CD4-positive, alpha-beta T cell treated with Interleukin-21 for 1 hour (primary cell): Measurements from ENCODE around the gene SRCIN1.

Experiments
- DNase-seq: peaks from one replicate; pipeline ENCODE4 v3.0.0-alpha.2; 2020

SRCIN1 gene

DNA sequence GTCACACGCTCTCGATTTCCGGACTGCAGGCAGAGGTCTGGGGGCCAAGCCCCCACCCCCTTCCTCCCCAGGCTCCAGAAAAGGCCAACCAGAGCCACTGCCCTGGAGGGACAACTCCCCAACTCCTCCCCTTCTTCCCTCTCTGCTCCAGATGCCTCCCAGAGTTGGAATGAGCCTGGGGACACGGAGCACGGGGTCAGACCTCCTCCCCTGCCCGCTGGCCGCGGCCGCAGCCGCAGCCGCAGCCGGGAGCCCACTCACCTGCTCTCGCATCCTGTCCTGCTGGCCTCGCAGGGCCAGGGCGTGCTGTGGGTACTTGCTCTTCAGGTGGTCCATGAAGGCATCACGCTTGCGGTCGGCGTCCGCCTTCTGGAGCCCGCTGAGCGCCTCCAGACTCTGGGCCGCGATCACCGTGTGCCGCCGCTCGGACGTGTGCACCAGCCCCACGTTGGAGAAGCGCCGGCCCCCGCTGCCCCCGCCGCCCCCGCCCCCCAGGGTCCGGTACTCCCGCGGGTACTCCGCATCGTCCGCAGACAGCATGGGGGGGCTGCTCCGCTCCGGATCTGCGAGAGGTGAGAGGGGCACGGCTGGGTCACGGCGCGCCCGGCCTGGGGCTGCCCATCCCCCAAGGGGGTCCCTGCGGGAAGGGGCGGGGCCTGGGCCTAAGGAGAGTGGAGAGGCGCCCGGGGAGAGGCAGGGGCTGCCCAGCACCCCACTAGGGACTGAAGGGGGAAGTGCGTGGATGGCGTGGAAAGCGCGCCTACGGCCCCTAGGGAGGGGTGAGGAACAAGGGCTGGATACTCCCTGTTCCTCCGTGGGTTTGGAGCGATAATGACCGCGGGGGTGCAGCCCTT, 27.3 kb downstream of the SRCIN1 start:
- no peak for DNase-seq

DNA sequence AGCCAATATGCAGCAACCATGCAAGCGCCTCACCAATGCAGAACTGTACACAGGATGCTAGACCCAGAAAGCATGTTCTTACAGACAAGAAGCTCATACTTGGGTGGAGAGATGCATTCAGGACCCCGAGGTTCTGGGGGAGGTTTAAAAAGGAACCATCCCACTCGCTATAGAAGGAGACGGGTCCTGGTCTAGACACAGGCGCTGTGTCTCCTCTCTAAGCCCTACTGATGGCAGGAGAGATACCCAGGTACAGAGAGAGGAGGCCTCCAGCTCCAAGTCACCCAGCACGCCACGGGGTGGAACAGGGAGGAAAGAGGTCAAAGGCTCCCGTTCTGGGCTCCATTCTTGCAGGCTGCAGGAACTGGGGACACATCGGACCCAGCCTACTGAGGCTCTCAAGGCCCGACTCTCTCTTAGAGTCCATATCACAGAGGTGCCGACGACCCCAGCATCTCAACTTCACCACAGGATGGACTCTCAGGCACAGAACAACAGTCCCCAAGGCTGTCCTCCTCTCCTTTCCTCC, 28.0 kb downstream of the SRCIN1 start:
- no peak for DNase-seq

DNA sequence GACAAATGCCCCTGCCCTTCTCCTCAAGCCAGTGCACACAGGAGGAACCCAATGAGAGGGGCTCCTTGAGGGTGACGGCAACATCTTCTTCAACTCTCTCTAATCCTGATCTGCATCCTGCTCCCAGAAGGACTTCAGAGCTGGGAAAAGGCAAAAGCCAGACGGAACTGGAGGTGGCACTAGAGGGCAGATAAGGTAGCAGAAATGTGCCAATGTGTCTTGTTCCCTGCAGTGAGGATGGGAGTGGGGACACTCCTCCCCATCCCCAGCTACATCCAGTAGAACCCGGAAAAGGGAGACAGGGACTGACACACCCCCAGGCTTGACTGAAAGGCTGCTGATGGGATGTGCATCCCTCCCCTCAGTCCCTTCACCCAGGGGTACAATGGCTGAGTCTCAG, 28.5 kb downstream of the SRCIN1 start:
- DNase-seq: no peak

DNA sequence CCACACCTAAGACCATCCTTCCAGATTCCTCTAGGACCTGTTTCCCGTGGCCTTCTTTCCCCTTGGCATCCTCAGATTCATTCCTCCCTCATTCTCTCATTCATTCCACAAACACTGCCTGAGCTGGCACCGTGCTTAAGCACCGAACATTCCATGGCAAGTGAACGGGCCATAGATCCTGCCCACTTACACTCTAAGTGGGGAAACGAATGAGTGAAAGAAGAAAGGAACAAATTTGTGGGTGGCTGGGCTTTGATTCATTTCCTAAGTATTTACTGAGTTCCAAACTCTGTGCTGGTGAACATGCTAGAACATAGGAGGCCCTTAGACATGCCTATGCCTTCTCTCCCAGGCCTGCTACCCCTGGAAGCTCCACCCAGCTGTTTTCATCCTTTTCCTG, 30.0 kb downstream of the SRCIN1 start:
- no peak for DNase-seq

DNA sequence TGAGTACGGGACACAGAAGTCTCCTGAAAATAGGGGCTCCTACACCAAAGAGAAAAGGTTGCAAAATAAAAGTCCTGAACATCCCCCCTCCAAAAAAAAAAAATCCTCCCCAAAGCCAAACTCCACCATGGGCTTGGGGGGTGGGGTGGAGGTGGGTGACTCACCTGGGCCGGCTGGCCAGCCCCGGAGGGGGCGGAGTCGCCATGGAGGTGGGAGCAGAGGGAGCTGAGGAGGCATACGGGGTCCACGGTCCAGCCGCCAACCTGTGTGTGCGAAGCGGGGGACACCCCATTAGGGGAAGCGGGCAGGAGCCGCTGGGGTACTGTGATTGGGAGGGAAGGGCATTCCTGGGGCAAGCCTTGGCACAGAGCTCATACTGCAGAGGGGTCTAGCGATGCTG, 31.0 kb downstream of the SRCIN1 start:
- no peak for DNase-seq

DNA sequence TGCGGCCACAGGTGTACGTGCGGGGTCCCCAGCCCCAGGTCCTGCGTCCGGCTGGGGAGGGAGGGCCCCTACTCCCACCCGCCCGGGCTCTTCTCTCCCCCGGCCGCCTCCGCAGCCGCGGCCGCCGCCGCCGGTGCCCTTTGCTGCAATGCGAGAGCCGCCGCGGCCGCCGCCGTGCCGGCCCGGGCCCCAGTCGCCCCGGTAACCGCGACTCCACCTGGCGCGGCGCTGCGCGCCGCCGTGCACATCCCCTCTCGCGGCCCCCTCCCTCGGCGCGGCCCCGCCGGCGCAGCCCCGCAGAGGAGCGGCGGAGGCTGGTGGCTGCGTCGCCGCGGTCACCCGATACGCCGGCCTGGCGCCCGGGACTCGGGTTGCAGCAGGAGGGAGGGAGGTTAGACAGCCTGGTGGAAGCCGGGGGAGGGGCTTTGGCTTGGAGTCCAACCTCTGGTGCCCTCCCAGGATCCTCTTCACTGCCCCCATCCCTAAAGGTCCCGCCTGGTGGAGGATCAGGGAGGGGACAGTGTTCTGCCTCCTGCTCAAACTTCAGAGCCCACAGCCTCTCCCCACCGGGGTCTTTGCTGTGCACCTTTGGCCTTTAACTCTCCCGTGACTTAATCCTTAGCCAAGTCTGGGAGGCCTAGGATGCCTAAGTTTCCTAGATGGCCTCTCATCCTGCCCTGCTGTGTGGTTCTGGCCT, 32.9 kb downstream of the SRCIN1 start:
- DNase-seq: no peak

DNA sequence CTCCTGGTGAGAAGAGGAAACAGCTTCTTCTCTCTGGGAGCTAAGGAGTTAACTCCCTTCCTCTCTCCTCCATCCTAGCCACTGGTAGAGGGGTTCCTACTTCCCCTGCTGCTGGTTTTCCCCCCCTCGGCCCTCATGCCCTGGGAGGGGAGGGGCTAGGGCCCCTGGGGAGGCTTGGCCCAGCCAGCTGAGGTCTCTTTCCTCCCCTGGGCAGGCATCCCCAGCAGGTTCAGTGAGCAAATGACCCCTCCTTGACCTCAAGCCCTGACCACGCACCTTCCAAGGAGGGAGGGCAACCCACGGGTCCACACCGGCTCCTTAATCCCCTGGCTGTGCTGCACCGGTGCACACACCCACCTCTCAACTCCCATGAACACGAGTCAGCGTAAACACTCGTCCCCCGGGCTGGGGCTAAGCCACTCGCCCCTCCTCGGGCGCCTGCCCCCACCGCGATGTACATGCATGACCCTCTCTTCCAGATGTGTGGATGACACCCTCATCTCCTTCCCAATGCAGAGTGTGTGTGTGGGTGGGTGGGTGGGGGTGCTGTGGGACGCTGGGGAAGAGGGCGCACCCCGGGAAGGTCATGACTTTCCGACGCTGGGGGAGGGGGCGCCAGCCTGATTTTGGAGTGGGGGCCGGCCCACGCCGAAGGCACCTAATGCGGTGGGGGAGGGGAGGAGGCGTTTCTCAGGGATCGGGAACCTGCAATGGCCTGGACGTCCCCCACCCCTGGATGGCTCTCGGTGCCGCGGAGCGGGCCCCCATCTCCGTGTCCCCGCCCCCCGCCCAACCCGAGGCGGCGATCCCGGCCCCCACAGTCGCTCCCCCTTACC, 33.7 kb downstream of the SRCIN1 start:
- DNase-seq: no peak

DNA sequence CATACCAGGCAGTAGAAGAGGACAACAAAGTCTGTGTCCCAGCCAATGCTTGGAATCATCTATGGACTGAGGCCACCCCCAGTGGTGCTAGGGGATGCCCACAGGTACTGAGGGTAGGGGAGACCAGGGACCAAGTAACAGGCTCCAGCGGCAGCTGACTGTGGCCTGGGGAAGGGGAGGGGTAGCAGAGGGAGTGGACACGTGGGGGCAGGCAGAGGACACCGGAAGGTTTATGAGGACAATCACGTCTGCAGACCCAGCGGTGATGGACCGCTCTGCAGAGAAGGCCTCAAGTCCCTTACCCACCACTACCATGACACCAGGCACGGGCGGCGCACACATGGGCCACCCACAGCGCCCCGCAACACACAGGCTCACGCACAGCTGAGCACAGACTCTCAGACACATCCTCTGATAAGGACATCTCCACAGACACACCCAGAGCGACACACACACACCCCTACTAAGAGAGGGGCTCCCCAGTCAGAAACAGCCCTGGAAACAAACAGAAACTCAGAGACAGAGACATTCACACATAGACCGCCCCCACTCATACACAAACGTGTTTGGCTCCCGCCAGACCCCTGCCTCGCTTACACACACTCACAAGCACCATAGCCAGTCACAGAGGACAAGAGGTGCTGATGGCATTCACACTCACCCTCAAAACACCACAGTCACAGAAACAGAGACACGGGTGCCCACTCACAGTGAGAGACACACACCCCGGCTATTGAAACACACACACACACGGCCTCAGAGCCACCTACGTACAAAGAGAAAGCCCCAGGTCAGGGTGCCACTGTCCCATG, 35.8 kb downstream of the SRCIN1 start:
- DNase-seq: no peak

DNA sequence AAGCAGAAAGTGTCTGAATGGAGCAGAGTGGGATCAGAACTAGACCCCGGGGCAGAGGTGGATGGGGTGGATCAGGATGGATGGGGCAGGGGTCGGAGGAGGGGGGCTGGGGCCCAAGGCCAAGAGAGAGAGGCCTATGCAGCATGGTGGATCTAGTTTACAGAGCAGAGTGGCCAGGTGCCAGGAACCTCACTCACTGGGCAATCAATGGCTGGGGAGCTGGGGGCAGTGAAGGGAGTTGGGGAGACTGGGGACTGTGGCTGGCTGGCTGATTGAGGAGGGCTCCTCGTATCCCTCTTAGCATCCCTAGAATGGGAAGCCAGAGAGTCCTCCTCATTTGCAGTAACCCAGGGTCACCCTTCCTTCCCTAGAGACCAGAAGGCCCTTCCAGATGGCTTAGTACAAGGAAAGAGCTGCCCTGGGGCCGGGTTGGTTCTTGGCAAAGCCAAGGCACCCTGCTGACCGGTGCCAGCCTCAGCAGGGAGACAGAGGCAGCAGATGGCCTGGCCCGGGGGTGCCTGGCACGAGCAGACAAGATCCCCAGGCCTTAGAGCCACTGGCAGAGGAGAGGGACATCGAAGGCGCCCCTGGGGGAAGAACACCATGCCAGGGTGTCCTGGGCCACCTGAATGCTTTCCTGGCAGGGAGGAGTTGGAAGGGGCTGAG, 36.8 kb downstream of the SRCIN1 start:
- no peak for DNase-seq

DNA sequence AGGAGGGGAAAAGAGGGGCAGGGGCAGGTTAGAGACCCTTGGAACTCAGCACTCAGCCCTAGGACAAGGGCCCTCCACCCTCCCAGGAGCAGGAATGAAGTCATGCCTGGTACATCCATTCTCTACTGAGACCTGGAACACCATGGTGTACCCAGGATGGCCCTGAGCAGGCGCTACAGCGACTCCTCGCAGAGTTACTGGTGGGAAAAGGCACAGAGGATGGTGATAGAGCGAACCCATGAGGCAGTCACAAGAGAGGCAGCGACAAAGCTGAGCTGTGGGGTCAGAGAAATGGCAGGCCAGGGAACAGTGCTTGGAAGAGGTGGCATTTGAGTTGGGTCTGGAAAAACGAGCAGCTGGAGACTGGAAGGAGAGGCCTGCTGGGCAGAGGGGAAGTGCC, 37.5 kb downstream of the SRCIN1 start:
- DNase-seq: no peak

DNA sequence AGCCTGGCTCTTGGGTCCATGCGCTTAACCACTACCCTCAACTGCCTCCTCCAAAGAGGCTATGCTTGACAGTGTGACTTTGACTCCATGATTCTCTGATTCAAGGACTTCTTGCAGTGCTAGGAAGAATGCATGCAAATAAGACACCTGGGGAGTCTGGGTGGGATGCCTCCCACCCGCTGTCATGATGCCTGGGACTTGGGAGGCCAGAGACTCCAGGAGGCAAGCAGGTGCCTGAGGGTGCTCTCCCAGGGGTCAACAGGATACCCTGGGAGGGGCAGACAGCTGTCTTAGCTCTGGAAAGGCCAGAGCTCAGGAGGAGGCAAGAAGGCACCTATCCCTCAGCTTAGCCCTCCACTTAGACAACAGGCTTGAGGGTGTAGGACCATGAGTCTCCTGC, 38.4 kb downstream of the SRCIN1 start:
- no peak for DNase-seq

DNA sequence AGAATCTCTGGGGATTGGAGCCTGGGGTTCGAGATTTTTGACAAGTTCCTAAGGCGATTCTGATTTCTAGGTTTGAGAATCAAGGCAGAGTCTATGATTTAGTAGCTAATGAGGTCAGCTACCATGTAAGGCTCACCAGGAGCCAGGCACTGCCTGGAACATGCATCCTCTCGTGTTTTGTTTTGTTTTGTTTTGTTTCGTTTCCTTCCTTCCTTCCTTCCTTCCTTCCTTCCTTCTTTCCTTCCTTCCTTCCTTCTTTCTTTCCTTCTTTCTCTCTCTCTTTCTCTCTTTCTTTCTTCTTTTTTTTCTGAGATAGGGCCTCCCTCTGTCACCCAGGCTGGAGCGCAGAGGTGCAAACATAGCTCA, 39.1 kb downstream of the SRCIN1 start:
- DNase-seq: no peak

DNA sequence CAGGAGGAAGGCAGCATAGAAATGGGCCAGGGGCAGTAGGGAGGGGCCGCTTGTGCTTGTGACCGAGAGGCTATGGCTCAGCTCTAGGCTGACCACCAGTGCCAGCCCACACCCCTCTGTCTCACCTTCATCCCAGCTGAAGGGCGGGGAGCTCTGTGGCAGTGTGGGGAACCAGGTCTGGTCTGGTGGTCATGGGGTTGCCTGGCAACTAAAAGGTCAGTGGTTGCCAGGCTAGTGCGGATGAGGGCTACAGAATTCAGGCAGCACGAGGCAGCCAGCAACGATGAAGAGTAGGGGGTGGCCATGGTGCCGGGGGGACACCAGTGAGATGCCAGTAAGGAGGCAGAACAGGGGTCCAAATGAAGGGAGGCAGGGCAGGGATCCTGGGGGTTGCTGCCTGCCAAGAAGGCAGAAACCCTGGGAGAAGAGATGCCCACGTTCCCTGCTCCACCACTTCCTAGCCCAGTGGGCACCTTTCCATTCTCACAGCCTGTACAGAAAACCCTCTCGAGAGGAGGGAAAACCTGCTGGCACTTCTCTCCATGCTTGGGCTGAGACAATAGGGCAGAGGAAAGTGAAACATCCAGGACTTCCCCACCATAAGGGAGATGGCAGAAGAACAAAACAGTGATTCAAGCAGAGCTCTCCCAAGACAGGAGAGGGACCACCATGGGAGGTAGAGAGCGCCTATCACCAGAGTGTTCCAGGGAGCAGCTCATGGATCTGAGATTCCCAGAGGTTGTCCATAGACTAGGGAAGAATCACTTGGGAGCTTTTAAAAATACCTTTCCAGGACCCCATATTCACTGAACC, 39.7 kb downstream of the SRCIN1 start:
- no peak for DNase-seq

DNA sequence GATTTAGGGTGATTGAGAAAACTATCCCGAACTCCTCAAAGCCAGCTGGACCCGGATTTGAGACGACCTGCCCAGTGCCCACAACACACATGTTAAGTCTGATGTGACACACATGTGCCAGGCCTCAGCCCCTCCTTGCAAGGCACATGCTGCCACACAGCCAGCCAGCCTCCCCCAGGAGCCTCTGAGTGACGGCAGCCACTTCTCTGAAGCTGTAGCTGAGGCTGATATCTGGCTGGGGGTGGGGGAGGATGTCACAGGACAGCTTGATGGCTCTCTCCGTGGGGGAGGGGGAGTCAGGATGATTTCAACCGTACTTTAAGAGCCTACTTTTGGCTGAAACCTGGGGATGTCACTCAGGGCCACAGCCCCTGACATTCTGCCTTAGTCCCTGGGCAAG, 40.9 kb downstream of the SRCIN1 start:
- DNase-seq: no peak

DNA sequence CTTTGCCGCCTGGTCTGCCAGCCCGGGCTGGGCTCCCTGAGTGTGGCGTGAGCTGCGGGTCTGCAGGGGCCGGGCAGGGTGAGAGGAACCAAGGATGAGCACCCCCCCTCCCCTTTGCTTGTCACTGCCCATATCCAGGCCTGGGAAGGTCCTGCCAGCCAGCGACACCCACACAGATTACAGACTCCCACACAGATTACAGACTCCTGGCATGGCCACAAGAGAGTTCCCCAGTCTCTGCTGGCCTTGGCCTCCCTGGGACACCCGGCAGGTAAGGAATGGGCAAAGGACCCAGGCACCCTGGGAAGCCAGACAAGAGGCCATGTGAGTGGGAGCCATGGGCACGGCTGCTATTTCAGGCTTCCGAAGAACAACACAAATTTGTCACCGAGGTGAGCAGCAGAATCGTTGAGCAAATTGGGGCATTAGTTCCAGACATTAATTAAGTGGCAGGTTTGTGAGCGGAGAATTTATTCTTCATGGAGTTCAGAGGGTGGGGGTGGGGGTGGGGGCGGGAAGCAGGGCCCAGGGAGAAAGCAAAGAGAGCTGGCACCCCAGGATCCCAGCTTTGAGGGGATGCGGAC, 41.4 kb downstream of the SRCIN1 start:
- no peak for DNase-seq

DNA sequence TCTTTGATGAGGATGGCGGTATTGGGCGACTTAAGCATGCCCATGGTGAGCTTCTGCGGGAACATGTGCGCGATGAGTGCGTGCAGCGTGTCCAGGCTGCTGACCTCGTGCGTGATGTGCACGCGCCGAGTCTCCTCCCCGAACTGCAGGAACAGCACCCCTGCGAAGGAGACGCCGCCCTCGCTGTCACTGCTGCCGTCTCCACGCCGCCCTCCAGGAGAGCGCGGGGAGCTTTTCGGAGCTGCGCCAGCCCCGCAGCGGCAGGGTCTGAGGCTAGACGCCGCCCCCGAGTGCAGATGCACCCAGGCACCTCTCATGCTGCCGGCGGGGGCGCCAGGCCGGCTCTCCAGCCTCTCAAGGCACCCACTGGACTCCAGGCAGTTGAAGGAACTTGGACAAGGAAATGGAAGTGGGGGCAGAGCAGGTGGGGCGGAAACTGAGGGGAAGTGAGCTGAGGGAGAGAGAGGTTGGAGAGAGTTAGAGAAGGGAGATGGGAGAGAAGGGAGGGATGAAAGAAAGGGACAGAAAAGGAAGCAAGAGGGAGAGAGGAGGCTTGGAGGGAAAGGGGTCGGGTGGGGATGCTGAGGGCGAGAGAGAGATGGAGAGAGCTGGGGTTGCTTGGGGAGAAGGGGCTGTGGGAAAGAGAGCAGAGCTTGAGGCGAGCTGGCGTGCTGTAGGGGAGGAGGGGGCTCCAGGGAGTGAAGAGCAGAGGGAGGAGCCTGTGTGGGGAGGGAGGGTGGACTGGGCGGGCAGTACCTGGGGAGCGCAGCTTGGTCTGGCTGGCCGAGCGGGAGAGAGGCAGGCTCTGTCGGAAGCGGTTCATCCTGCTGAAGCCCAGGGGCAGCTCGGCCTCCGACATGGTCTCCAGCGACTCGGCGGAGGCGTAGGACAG, 42.1 kb downstream of the SRCIN1 start:
- no peak for DNase-seq

DNA sequence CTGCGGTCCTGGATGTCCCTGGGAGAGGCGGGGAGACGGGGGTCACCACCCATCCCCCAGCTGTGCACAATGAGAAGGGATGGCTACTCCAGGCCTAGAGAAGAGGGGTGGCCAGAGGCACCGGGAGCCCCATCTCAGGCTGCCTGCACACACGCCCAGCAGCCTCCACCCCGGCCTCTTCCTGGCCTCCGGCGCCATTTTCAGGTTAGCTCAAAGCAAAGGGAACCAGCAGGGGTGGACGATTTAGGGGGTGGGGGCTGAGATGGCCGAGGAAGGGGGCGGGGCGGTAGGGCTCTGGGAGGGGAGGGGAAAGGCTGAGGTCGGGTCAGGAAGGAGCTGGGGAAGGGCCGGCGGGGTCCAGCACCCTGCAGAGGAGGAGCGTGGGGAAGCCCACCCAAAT, 42.8 kb downstream of the SRCIN1 start:
- no peak for DNase-seq

DNA sequence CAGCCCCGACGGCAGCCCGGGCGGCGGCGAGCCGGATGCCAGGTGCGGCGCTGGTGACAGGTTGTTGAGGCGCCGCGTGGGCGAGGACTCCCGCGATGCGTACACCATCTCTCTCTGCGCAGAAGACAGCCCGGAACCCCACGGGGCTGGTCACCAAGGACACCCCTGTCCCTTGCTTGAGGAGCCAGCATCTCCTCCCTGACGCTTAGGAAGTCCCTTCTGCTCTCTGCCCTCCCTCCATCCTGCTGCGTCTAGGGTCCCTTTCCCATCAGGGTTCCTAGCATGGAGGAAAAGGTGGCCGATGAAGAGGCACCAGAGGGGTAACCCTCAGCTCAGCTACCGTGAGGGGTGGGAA, 43.6 kb downstream of the SRCIN1 start:
- no peak for DNase-seq

DNA sequence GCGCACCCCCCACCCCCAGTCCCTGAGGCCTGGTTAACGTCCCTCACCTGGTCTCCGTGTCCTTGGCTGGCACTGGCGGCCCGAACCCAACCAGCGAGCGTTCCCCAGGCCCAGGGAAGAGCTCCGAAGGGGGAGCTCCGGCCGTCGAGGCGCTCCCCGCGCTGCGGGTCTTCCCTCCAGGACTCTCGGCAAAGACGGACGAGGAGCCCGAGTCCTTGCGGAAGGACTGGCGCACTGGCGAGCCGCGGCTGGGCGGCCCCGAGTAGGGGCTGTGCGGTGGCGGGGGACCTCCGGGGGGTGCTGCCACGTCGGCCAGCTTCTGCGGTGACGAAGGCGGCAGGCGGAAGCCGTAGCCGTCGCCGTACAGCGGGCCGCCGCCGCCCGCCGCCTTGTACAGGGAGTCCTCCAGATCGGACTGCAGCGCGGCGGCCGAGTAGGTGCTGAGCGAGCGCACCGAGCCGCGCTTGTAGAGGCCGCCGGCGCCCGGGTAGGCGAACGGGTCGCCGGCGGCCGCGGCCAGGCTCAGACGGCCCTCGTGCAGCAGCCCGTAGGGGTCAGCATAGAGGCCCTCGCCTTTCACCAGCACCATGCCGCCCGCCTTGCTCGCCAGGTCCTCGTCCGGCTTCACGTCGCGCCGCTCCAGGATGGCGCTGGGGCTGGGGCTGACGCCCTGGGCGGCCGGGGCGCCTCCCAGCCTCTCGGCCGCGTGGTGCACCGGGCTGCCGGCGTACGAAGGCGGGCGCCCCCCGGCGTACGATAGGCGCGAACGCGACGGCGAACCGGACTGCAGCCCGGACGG, 44.1 kb downstream of the SRCIN1 start:
- DNase-seq: no peak
